CD4-positive, alpha-beta T cell treated with Interleukin-15 for 4 hours (primary cell): ENCODE measurements around the gene BACE1-AS.

Experiments used
- DNase-seq: peaks from one replicate; pipeline ENCODE4 v3.0.0-alpha.2; 2020; ENCODE audit warnings: low spot score

The BACE1-AS gene

GRCh38 chr11:117292616-117293015 is 1.5 kb downstream of the BACE1-AS start:
- DNase-seq, result no peak

GRCh38 chr11:117295438-117296137 is 4.4 kb downstream of the BACE1-AS start:
- DNase-seq, result no peak

- DNase-seq, result no peak
These were observed 5.7 kb downstream of the BACE1-AS start for GRCh38 chr11:117296881-117297280.

- DNase-seq, result no peak
These were observed 7.0 kb downstream of the BACE1-AS start for GRCh38 chr11:117298195-117298594.

GRCh38 chr11:117299351-117300282 is 8.5 kb downstream of the BACE1-AS start:
- no peak for DNase-seq

- DNase-seq, result no peak
These were observed 9.1 kb downstream of the BACE1-AS start for GRCh38 chr11:117300283-117300663.

- DNase-seq, result no peak
These were observed 9.6 kb downstream of the BACE1-AS start for GRCh38 chr11:117300773-117301172.

- DNase-seq, result no peak
These were observed 11.1 kb downstream of the BACE1-AS start for GRCh38 chr11:117302228-117302627.

GRCh38 chr11:117303101-117303500 is 12.0 kb downstream of the BACE1-AS start:
- no peak for DNase-seq

GRCh38 chr11:117303646-117304315 is 12.6 kb downstream of the BACE1-AS start:
- no peak for DNase-seq

GRCh38 chr11:117305145-117305544 is 14.0 kb downstream of the BACE1-AS start:
- DNase-seq, result no peak

GRCh38 chr11:117309310-117309709 is 18.2 kb downstream of the BACE1-AS start:
- DNase-seq, result no peak

- DNase-seq, result no peak
These were observed 21.9 kb downstream of the BACE1-AS start for GRCh38 chr11:117313091-117313490.

- no peak for DNase-seq
These were observed 23.0 kb downstream of the BACE1-AS start for GRCh38 chr11:117313828-117314768.

GRCh38 chr11:117314840-117315239 is 23.7 kb downstream of the BACE1-AS start:
- DNase-seq, result no peak

- DNase-seq, result no peak
These were observed 24.4 kb downstream of the BACE1-AS start for GRCh38 chr11:117315285-117316196.

- DNase-seq, result peak; percentile 6
These were observed 25.2 kb downstream of the BACE1-AS start, which contains the start of gene BACE1 for GRCh38 chr11:117316197-117316961. Gene BACE1 (minus strand): TSS chr11:117316256. CDS start chr11:117315795, 461 bp downstream.

GRCh38 chr11:117318738-117319137 is 27.6 kb downstream of the BACE1-AS start:
- no peak for DNase-seq

- DNase-seq, result no peak
These were observed 28.2 kb downstream of the BACE1-AS start for GRCh38 chr11:117319214-117319840.
